Inflammatory macrophage (primary cell): ENCODE results near the gene AMBP.

ENCODE experiments used
- DNase-seq, 2 donors: peaks; one replicate each; pipeline ENCODE4 v3.0.0-alpha.2; 2020 to 2022

Gene AMBP

GRCh38 chr9:114072184-114073140 lies 5.6 kb downstream of the AMBP start:
- DNase-seq = no peak

GRCh38 chr9:114071197-114071795 lies 6.8 kb downstream of the AMBP start:
- no peak for DNase-seq

GRCh38 chr9:114070188-114071103 lies 7.7 kb downstream of the AMBP start:
- DNase-seq = no peak

- no peak for DNase-seq
Measured at GRCh38 chr9:114069476-114070187, 8.5 kb downstream of the AMBP start.

GRCh38 chr9:114065304-114065703 lies 12.8 kb downstream of the AMBP start:
- no peak for DNase-seq

- peak; percentile 65 to 69 for DNase-seq
Measured at GRCh38 chr9:114061830-114062474, 16.1 kb downstream of the AMBP start.

- DNase-seq = no peak
Measured at GRCh38 chr9:114061292-114061691, 16.8 kb downstream of the AMBP start.

- no peak for DNase-seq
Measured at GRCh38 chr9:114060711-114061110, 17.4 kb downstream of the AMBP start.

- DNase-seq = no peak
Measured at GRCh38 chr9:114060070-114060469, 18.0 kb downstream of the AMBP start.

GRCh38 chr9:114059047-114059803 lies 18.9 kb downstream of the AMBP start:
- no peak for DNase-seq

GRCh38 chr9:114058688-114059046 lies 19.4 kb downstream of the AMBP start:
- no peak for DNase-seq

- DNase-seq = no peak
Measured at GRCh38 chr9:114057161-114057885, 20.8 kb downstream of the AMBP start.

GRCh38 chr9:114056527-114056926 lies 21.6 kb downstream of the AMBP start:
- DNase-seq = no peak

GRCh38 chr9:114055894-114056293 lies 22.2 kb downstream of the AMBP start:
- no peak for DNase-seq

- no peak for DNase-seq
Measured at GRCh38 chr9:114055061-114055460, 23.0 kb downstream of the AMBP start.

- no peak for DNase-seq
Measured at GRCh38 chr9:114054191-114054690, 23.9 kb downstream of the AMBP start.

GRCh38 chr9:114053246-114054005 lies 24.7 kb downstream of the AMBP start:
- DNase-seq = no peak

- DNase-seq = no peak
Measured at GRCh38 chr9:114051706-114052105, 26.4 kb downstream of the AMBP start.

GRCh38 chr9:114051281-114051680 lies 26.8 kb downstream of the AMBP start:
- DNase-seq = no peak
